Mesothelial cell of epicardium (in vitro differentiated cells): ENCODE data around the gene TSPOAP1. TPM values are rescaled to one million over a fixed set of nuclear protein-coding genes. Genes with fewer than 3 reads are reported as not detected.

Source experiments
- DNase-seq, 2 experiments: peaks; one replicate each; pipeline ENCODE4 v3.0.0; 2021; ENCODE audit warnings: low spot score in 2 of 2; ENCODE audit not compliant: unreplicated experiment in 2 of 2
- H3K27ac Mint-ChIP-seq: 2 replicates; pipeline ENCODE4 v1.8.0; 2021; ENCODE audit warnings: mixed read lengths
- H3K27me3 Mint-ChIP-seq: 2 replicates; pipeline ENCODE4 v1.8.0; 2021; ENCODE audit warnings: low read depth, mixed read lengths
- H3K36me3 Mint-ChIP-seq: 2 replicates; pipeline ENCODE4 v1.8.0; 2021; ENCODE audit warnings: mixed read lengths
- H3K4me1 Mint-ChIP-seq: 2 replicates; pipeline ENCODE4 v1.8.0; 2021; ENCODE audit warnings: mixed read lengths
- H3K4me3 Mint-ChIP-seq: 2 replicates; pipeline ENCODE4 v1.8.0; 2021; ENCODE audit warnings: mild to moderate bottlenecking, moderate library complexity, mixed read lengths
- H3K9me3 Mint-ChIP-seq: 2 replicates; pipeline ENCODE4 v1.8.0; 2021; ENCODE audit warnings: mixed read lengths
- CTCF ChIP-seq: fragments of 200-600 bp; sonication (generic); IDR thresholded peaks from one replicate; pipeline ENCODE4 v1.5.0; 2021; ENCODE audit warnings: antibody characterized with exemption; ENCODE audit not compliant: unreplicated experiment
- total RNA-seq: library from RNA; stranded (reverse); gene quantifications from 3 replicates; pipeline ENCODE4 v1.2.1, GENCODE V29; 2021

Gene TSPOAP1
- total RNA-seq, 1 donor from 2014 or later: 87.2 TPM

GRCh38 chr17:58370309-58370708, 41.7 kb upstream of the TSPOAP1 start:
- Mint-ChIP-seq H3K9me3 (no peaks in the 10 kb centered on the region), H3K4me3 (no peak overlapping the region), H3K27ac (no peak overlapping the region), H3K36me3 (peaks cover 15% of the 10 kb centered on the region), H3K27me3 (no peaks in the 10 kb centered on the region), H3K4me1 (peaks cover 17% of the 10 kb centered on the region)
- DNase-seq: no peak
- TF ChIP-seq CTCF: no peak

GRCh38 chr17:58369214-58370031, 40.8 kb upstream of the TSPOAP1 start:
- H3K36me3 Mint-ChIP-seq: peaks cover 15% of the 10 kb centered on the region

GRCh38 chr17:58368860-58369213, 40.2 kb upstream of the TSPOAP1 start:
- no peak for TF ChIP-seq CTCF
- Mint-ChIP-seq H3K9me3 (no peaks in the 10 kb centered on the region), H3K27ac (no peak overlapping the region), H3K4me3 (no peak overlapping the region), H3K4me1 (peaks cover 31% of the 10 kb centered on the region), H3K36me3 (peaks cover 15% of the 10 kb centered on the region), H3K27me3 (no peaks in the 10 kb centered on the region)
- DNase-seq: no peak

More at GRCh38 chr17:58369214-58370031, 40.8 kb upstream of the TSPOAP1 start:
- Mint-ChIP-seq H3K27me3 (no peaks in the 10 kb centered on the region), H3K9me3 (no peaks in the 10 kb centered on the region), H3K4me1 (peaks cover 26% of the 10 kb centered on the region), H3K4me3 (no peak overlapping the region), H3K27ac (peak overlapping the region; percentile 74)
- TF ChIP-seq CTCF: no peak
- DNase-seq: no peak

- no peak for TF ChIP-seq CTCF
- Mint-ChIP-seq H3K4me3 (no peak overlapping the region), H3K27ac (peak overlapping the region; percentile 47), H3K36me3 (peaks cover 17% of the 10 kb centered on the region), H3K4me1 (peaks cover 42% of the 10 kb centered on the region), H3K27me3 (no peaks in the 10 kb centered on the region), H3K9me3 (no peaks in the 10 kb centered on the region)
- DNase-seq: no peak
Observed at GRCh38 chr17:58367461-58367860, 38.9 kb upstream of the TSPOAP1 start.

GRCh38 chr17:58365980-58366595, 37.5 kb upstream of the TSPOAP1 start:
- H3K4me3 Mint-ChIP-seq: no peak overlapping the region
- peaks cover 28% of the 10 kb centered on the region for H3K36me3 Mint-ChIP-seq
- H3K27ac Mint-ChIP-seq: peak overlapping the region; percentile 80
- no peaks in the 10 kb centered on the region for H3K27me3 Mint-ChIP-seq
- DNase-seq: no peak
- H3K4me1 Mint-ChIP-seq: peaks cover 42% of the 10 kb centered on the region
- no peak for TF ChIP-seq CTCF
- no peaks in the 10 kb centered on the region for H3K9me3 Mint-ChIP-seq
